KMS-11 (cell line): Measurements from ENCODE around the gene THRAP3.

ENCODE experiments used
- H2AFZ ChIP-seq: fragments of 200-600 bp; sonication (generic); 2 replicates; pipeline ENCODE4 v1.6.1; 2016; ENCODE audit warnings: antibody characterized with exemption, mixed run types, low read depth
- H3K27ac ChIP-seq: fragments of 200-600 bp; sonication (generic); 2 replicates; pipeline ENCODE4 v1.6.1; 2016; ENCODE audit warnings: mild to moderate bottlenecking, mixed run types
- H3K27me3 ChIP-seq: fragments of 200-600 bp; sonication (generic); 2 replicates; pipeline ENCODE4 v1.6.1; 2017; ENCODE audit warnings: mild to moderate bottlenecking, low read depth, mixed run types, moderate library complexity; ENCODE audit not compliant: insufficient read depth
- H3K36me3 ChIP-seq: fragments of 200-600 bp; sonication (generic); 2 replicates; pipeline ENCODE4 v1.6.1; 2017; ENCODE audit warnings: mild to moderate bottlenecking, mixed run types; ENCODE audit not compliant: insufficient read depth
- H3K4me1 ChIP-seq: fragments of 200-600 bp; sonication (generic); 2 replicates; pipeline ENCODE4 v1.6.1; 2016; ENCODE audit warnings: mild to moderate bottlenecking, low read depth, mixed run types; ENCODE audit not compliant: poor library complexity, severe bottlenecking
- H3K4me2 ChIP-seq: fragments of 200-600 bp; sonication (generic); 2 replicates; pipeline ENCODE4 v1.7.0; 2016; ENCODE audit warnings: mild to moderate bottlenecking, mixed run types
- H3K4me3 ChIP-seq: fragments of 200-600 bp; sonication (generic); IDR thresholded peaks from 2 replicates; pipeline ENCODE4 v1.6.1; 2017; ENCODE audit warnings: low read depth, low read length, mixed read lengths; ENCODE audit not compliant: insufficient read depth
- H3K79me2 ChIP-seq: fragments of 200-600 bp; sonication (generic); 2 replicates; pipeline ENCODE4 v1.6.1; 2016; ENCODE audit warnings: low read depth, mixed run types; ENCODE audit not compliant: insufficient read depth
- H3K9ac ChIP-seq: fragments of 200-600 bp; sonication (generic); 2 replicates; pipeline ENCODE4 v1.6.1; 2016; ENCODE audit warnings: mild to moderate bottlenecking, mixed run types
- H4K20me1 ChIP-seq: fragments of 200-600 bp; sonication (generic); 2 replicates; pipeline ENCODE4 v1.6.1; 2016; ENCODE audit warnings: mild to moderate bottlenecking, mixed run types; ENCODE audit not compliant: insufficient read depth
- CTCF ChIP-seq: fragments of 200-600 bp; sonication (generic); conservative IDR thresholded peaks from 2 replicates; pipeline ENCODE4 v1.6.1; 2017; ENCODE audit warnings: low read depth, mild to moderate bottlenecking, antibody characterized with exemption, low read length, moderate library complexity, mixed read lengths

The THRAP3 gene

GRCh38 chr1:36324353-36324703 is 100.1 kb downstream of the THRAP3 start:
- H3K9ac ChIP-seq, result no peak overlapping the region
- no peaks in the 10 kb centered on the region; the same call in 1 of the 2 replicates for H3K27me3 ChIP-seq
- no peak overlapping the region for H3K27ac ChIP-seq
- TF ChIP-seq CTCF, result no peak
- no peaks in the 10 kb centered on the region for H3K79me2 ChIP-seq
- H3K4me3 ChIP-seq, result peak overlapping the region; percentile 60
- H2AFZ ChIP-seq, result no peak overlapping the region
- H3K36me3 ChIP-seq, result no peaks in the 10 kb centered on the region
- H3K4me1 ChIP-seq, result peaks cover 11% of the 10 kb centered on the region
- H3K4me2 ChIP-seq, result peak overlapping the region; percentile 88; the same call in 1 of the 2 replicates
- H4K20me1 ChIP-seq, result no peaks in the 10 kb centered on the region

- Histone ChIP-seq H3K9ac (no peak overlapping the region), H3K4me3 (no peak overlapping the region), H3K36me3 (no peaks in the 10 kb centered on the region), H3K4me1 (peaks cover 11% of the 10 kb centered on the region), H2AFZ (no peak overlapping the region), H3K27me3 (no peaks in the 10 kb centered on the region; the same call in 1 of the 2 replicates), H3K27ac (no peak overlapping the region), H3K79me2 (no peaks in the 10 kb centered on the region), H4K20me1 (no peaks in the 10 kb centered on the region), H3K4me2 (no peak overlapping the region)
- no peak for TF ChIP-seq CTCF
These were observed 102.3 kb downstream of the THRAP3 start for GRCh38 chr1:36326499-36326898.

DNA sequence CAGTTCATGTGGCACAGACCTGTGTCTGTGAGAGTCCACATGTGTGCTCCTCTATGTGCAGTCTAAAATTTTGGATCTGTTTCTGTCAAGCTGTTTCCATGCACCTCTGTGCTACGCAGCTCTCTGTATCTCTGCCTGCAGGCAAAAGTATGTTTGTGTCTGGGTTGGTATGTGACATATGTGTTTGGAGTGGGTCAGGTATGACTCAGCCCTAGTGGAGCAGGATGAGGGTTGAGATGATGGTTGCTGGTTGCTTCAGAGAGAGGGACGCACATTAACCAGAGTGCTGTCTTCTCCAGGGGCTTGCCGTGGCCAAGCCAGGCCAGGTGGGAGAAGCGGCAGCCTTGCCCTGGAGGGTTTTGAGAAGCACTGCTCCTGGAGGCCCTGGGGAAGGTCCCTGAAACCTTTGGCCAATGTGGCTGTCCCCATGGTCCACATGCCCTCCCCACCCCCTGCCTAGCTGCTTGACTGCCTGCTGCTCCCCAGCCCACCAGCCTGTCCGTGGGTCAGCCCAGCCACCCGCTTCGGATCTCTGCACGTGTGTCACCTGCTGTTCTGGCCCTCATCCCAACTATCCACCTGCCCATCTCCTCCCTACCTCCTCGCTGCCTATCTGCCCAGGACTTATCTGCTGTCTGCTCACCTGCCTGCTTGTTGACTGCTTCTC is 103.3 kb downstream of the THRAP3 start:
- H3K4me3 ChIP-seq, result no peak overlapping the region
- peaks cover 3% of the 10 kb centered on the region; the same call in 1 of the 2 replicates for H3K27me3 ChIP-seq
- H3K9ac ChIP-seq, result no peak overlapping the region
- no peak overlapping the region for H3K4me2 ChIP-seq
- H3K36me3 ChIP-seq, result no peaks in the 10 kb centered on the region
- no peaks in the 10 kb centered on the region for H4K20me1 ChIP-seq
- TF ChIP-seq CTCF, result no peak
- peaks cover 11% of the 10 kb centered on the region for H3K4me1 ChIP-seq
- no peak overlapping the region for H2AFZ ChIP-seq
- H3K79me2 ChIP-seq, result no peaks in the 10 kb centered on the region
- H3K27ac ChIP-seq, result no peak overlapping the region

- no peak for TF ChIP-seq CTCF
- H3K4me3 ChIP-seq, result no peak overlapping the region
- peaks cover 7% of the 10 kb centered on the region; the same call in 1 of the 2 replicates for H3K27me3 ChIP-seq
- H3K36me3 ChIP-seq, result no peaks in the 10 kb centered on the region
- H4K20me1 ChIP-seq, result no peaks in the 10 kb centered on the region
- peaks cover 11% of the 10 kb centered on the region for H3K4me1 ChIP-seq
- no peak overlapping the region for H3K4me2 ChIP-seq
- no peak overlapping the region for H3K9ac ChIP-seq
- H3K79me2 ChIP-seq, result no peaks in the 10 kb centered on the region
- H3K27ac ChIP-seq, result no peak overlapping the region
- H2AFZ ChIP-seq, result no peak overlapping the region
These were observed 103.8 kb downstream of the THRAP3 start for GRCh38 chr1:36328088-36328480.
